CD14-positive monocyte (primary cell): ENCODE data around the gene NDUFA12. TPM values are rescaled to one million over a fixed set of nuclear protein-coding genes. Genes with fewer than 3 reads are reported as not detected.

Source experiments
- DNase-seq, 3 donors: peaks; one replicate each; pipeline ENCODE4 v3.0.0-alpha.2; 2011 to 2022
- H2AFZ ChIP-seq: 2 replicates; pipeline ENCODE4 v1.6.0; 2012; ENCODE audit warnings: mild to moderate bottlenecking, low read depth, low read length, inconsistent platforms; ENCODE audit not compliant: insufficient read depth, poor library complexity, severe bottlenecking
- H3K27ac ChIP-seq, 2 donors: 1 replicate in 1 of 2; 2 replicates in 1 of 2; pipeline ENCODE4 v1.5.1; 2012 to 2013; ENCODE audit warnings: low read length in 2 of 2, control low read depth in 1 of 2, inconsistent platforms in 1 of 2, low read depth in 1 of 2, mild to moderate bottlenecking in 1 of 2
- H3K27me3 ChIP-seq, 2 donors: one replicate each; pipeline versions ENCODE4 v1.6.0 to v1.6.1; 2011 to 2013; ENCODE audit warnings: low read length in 2 of 2; ENCODE audit not compliant: control insufficient read depth in 2 of 2, insufficient read depth in 2 of 2
- H3K36me3 ChIP-seq, 2 donors: replicated peaks in 1 of 2; 1 replicate in 1 of 2; 2 replicates in 1 of 2; pipeline versions ENCODE4 v1.5.1 to v1.6.1; 2012 to 2013; ENCODE audit warnings: low read length in 2 of 2, control low read depth in 1 of 2, inconsistent platforms in 1 of 2, mild to moderate bottlenecking in 1 of 2; ENCODE audit not compliant: insufficient read depth in 2 of 2, control insufficient read depth in 1 of 2
- H3K4me1 ChIP-seq, 2 donors: 1 replicate in 1 of 2; 2 replicates in 1 of 2; pipeline versions ENCODE4 v1.5.1 to v1.6.1; 2012 to 2013; ENCODE audit warnings: low read length in 2 of 2, control low read depth in 1 of 2, inconsistent platforms in 1 of 2, mild to moderate bottlenecking in 1 of 2, moderate library complexity in 1 of 2; ENCODE audit not compliant: insufficient read depth in 2 of 2, control insufficient read depth in 1 of 2
- H3K4me2 ChIP-seq: replicated peaks from 2 replicates; pipeline ENCODE3; 2012; ENCODE audit warnings: low read length, moderate library complexity, mild to moderate bottlenecking; ENCODE audit not compliant: poor library complexity, severe bottlenecking; ENCODE audit errors: extremely low read depth
- H3K4me3 ChIP-seq, 3 experiments: fragments of 200-600 bp in 1 of 3; sonication (generic) in 1 of 3; replicated peaks in 1 of 3; 1 replicate in 2 of 3; 2 replicates in 1 of 3; pipeline ENCODE4 v1.5.1; 2011 to 2013; ENCODE audit warnings: low read length in 3 of 3, mild to moderate bottlenecking in 3 of 3, control low read depth in 2 of 3, low read depth in 2 of 3, inconsistent platforms in 1 of 3, moderate library complexity in 1 of 3
- H3K79me2 ChIP-seq: 2 replicates; pipeline ENCODE4 v1.6.0; 2012; ENCODE audit warnings: mild to moderate bottlenecking, control low read depth, inconsistent platforms, low read length, moderate library complexity; ENCODE audit not compliant: insufficient read depth
- H3K9ac ChIP-seq: 2 replicates; pipeline ENCODE4 v1.6.0; 2017; ENCODE audit warnings: low read length, mild to moderate bottlenecking; ENCODE audit not compliant: insufficient read depth, poor library complexity, severe bottlenecking
- H3K9me3 ChIP-seq, 2 donors: replicated peaks in 1 of 2; 1 replicate in 1 of 2; 2 replicates in 1 of 2; pipeline versions ENCODE4 v1.5.1 to v1.6.1; 2012 to 2013; ENCODE audit warnings: low read length in 2 of 2, control low read depth in 1 of 2; ENCODE audit not compliant: control insufficient read depth in 1 of 2, insufficient read depth in 1 of 2
- H4K20me1 ChIP-seq: 2 replicates; pipeline ENCODE4 v1.6.0; 2012; ENCODE audit warnings: mild to moderate bottlenecking, low read length, control low read depth, moderate library complexity; ENCODE audit not compliant: insufficient read depth
- H3K27ac Mint-ChIP-seq, 7 donors: one replicate each; pipeline ENCODE4 v1.8.0; 2020; ENCODE audit warnings: mild to moderate bottlenecking in 7 of 7, mixed read lengths in 7 of 7, moderate library complexity in 6 of 7, inconsistent platforms in 2 of 7
- H3K27me3 Mint-ChIP-seq, 3 donors: one replicate each; pipeline ENCODE4 v1.8.0; 2021 to 2022; ENCODE audit warnings: low read depth in 3 of 3, mild to moderate bottlenecking in 3 of 3, mixed read lengths in 3 of 3, moderate library complexity in 3 of 3, inconsistent platforms in 1 of 3
- H3K36me3 Mint-ChIP-seq, 2 donors: one replicate each; pipeline ENCODE4 v1.8.0; 2020; ENCODE audit warnings: mixed read lengths in 2 of 2, inconsistent platforms in 1 of 2, mild to moderate bottlenecking in 1 of 2
- H3K4me1 Mint-ChIP-seq: one replicate; pipeline ENCODE4 v1.8.0; 2020; ENCODE audit warnings: mild to moderate bottlenecking, mixed read lengths
- H3K4me3 Mint-ChIP-seq, 2 donors: one replicate each; pipeline ENCODE4 v1.8.0; 2020; ENCODE audit warnings: mild to moderate bottlenecking in 2 of 2, mixed read lengths in 2 of 2, moderate library complexity in 1 of 2
- H3K9me3 Mint-ChIP-seq, 7 donors: one replicate each; pipeline ENCODE4 v1.8.0; 2020 to 2022; ENCODE audit warnings: mixed read lengths in 7 of 7, mild to moderate bottlenecking in 6 of 7, moderate library complexity in 6 of 7, inconsistent platforms in 2 of 7
- WGBS: methylation state at CpG from one replicate; pipeline ENCODE4 v1.1.5; 2013; ENCODE audit warnings: missing lambda C conversion rate; ENCODE audit not compliant: insufficient coverage; 5-methylcytosine and 5-hydroxymethylcytosine counted together
- intact Hi-C, 2 donors: fragments of 100-400 bp; cut with micrococcal nuclease; formaldehyde crosslinking; loops; one replicate each; pipeline versions ENCODE4 v1.15.0 to v1.15.1; 2023
- polyA plus RNA-seq, 3 donors: library from polyadenylated mRNA; depleted of rRNA in 1 of 3; unstranded in 2 of 3; stranded (reverse) in 1 of 3; fragments of 300-500 nt in 2 of 3; fragments of >200 nt in 1 of 3; fragmentation: Illumina TruSeq in 2 of 3; gene quantifications; 1 replicate in 2 of 3; 2 replicates in 1 of 3; pipeline ENCODE4 v1.2.3, GENCODE V29; 2012 to 2021
- TF ChIP-seq, protein P1 (sequence below): fragments of 200-600 bp; IDR thresholded peaks from one replicate; pipeline ENCODE4 v1.8.0; 2022; ENCODE audit warnings: antibody characterized with exemption, mild to moderate bottlenecking

Gene NDUFA12
- polyA plus RNA-seq, 3 donors, result 105 to 302 (median 286) TPM

DNA sequence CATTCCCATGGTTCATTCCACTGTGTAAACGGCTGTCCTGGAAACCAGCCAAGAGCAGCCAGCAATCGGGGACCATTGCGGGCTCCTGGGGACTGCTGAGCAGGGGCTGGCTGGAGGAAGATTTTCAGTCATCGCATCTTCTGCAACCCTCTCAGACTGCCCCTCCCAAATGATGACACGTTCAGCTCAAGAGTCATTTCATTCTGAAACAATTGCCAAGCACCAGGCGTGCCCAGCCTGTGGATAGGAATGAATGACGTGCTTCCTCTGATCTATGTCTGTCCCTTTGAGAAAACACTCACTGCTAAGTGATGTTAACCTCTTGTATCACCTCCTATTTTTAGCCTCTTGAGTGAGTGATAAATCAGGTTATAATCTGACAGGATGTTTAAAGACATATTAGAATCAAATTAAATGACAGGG lies 62.0 kb downstream of the NDUFA12 start:
- intact Hi-C loops, result no loop called here
- no peak overlapping the region for H2AFZ ChIP-seq
- TF ChIP-seq, protein P1, sequence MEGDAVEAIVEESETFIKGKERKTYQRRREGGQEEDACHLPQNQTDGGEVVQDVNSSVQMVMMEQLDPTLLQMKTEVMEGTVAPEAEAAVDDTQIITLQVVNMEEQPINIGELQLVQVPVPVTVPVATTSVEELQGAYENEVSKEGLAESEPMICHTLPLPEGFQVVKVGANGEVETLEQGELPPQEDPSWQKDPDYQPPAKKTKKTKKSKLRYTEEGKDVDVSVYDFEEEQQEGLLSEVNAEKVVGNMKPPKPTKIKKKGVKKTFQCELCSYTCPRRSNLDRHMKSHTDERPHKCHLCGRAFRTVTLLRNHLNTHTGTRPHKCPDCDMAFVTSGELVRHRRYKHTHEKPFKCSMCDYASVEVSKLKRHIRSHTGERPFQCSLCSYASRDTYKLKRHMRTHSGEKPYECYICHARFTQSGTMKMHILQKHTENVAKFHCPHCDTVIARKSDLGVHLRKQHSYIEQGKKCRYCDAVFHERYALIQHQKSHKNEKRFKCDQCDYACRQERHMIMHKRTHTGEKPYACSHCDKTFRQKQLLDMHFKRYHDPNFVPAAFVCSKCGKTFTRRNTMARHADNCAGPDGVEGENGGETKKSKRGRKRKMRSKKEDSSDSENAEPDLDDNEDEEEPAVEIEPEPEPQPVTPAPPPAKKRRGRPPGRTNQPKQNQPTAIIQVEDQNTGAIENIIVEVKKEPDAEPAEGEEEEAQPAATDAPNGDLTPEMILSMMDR, result no peak
- H4K20me1 ChIP-seq, result no peaks in the 10 kb centered on the region
- H3K4me3 ChIP-seq, result no peak overlapping the region
- H3K36me3 ChIP-seq, result no peaks in the 10 kb centered on the region
- H3K27me3 Mint-ChIP-seq, result peaks cover 0 to 2% (median 0%) of the 10 kb centered on the region in 3 donors
- no peaks in the 10 kb centered on the region for H3K36me3 Mint-ChIP-seq
- H3K79me2 ChIP-seq, result no peaks in the 10 kb centered on the region
- H3K9me3 ChIP-seq, result peaks cover 0 to 4% of the 10 kb centered on the region in 2 donors
- no peaks in the 10 kb centered on the region for H3K4me1 ChIP-seq
- H3K4me3 Mint-ChIP-seq, result no peak overlapping the region
- no peak for DNase-seq
- H3K27ac ChIP-seq, result no peak overlapping the region
- H3K27ac Mint-ChIP-seq, result peak overlapping the region in 1 of 7 donors; percentile 51
- H3K9ac ChIP-seq, result no peak overlapping the region
- 82% methylated on average over 2 of the region's 7 CpGs for WGBS
- peaks cover 0 to 18% (median 12%) of the 10 kb centered on the region in 7 donors for H3K9me3 Mint-ChIP-seq
- no peak overlapping the region for H3K4me2 ChIP-seq
- no peaks in the 10 kb centered on the region for H3K27me3 ChIP-seq
- peaks cover 23% of the 10 kb centered on the region for H3K4me1 Mint-ChIP-seq

DNA sequence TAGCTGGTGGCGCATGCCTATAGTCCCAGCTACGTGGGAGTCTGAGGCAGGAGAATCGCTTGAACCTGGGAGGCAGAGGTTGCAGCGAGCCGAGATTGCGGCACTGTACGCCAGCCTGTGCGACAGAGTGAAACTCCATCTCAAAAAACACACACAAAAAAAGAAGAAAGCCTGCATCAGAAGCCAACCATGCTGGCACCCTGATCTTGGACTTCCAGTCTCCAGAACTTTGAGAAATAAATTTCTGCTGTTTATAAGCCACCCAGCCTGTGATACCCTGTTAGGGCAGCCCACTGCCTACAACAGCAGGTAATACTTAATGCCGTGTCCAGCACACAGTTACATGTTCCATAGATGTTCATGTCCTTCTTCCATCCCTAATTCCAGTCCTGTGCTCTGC lies 62.7 kb downstream of the NDUFA12 start:
- H3K9me3 ChIP-seq, result peaks cover 0 to 4% of the 10 kb centered on the region in 2 donors
- peak overlapping the region in 1 of 7 donors; percentile 63 for H3K27ac Mint-ChIP-seq
- no peak overlapping the region for H3K27ac ChIP-seq
- peaks cover 0 to 2% (median 0%) of the 10 kb centered on the region in 3 donors for H3K27me3 Mint-ChIP-seq
- H3K4me1 Mint-ChIP-seq, result peaks cover 23% of the 10 kb centered on the region
- no peaks in the 10 kb centered on the region for H3K4me1 ChIP-seq
- no peak overlapping the region for H2AFZ ChIP-seq
- no peak overlapping the region for H3K9ac ChIP-seq
- no peak overlapping the region for H3K4me3 ChIP-seq
- H3K4me3 Mint-ChIP-seq, result no peak overlapping the region
- H4K20me1 ChIP-seq, result no peaks in the 10 kb centered on the region
- H3K4me2 ChIP-seq, result no peak overlapping the region
- H3K9me3 Mint-ChIP-seq, result peaks cover 0 to 14% (median 12%) of the 10 kb centered on the region in 7 donors
- WGBS, result 96% methylated on average over 9 of the region's 9 CpGs
- H3K36me3 Mint-ChIP-seq, result no peaks in the 10 kb centered on the region
- no peaks in the 10 kb centered on the region for H3K79me2 ChIP-seq
- DNase-seq, result no peak
- no peaks in the 10 kb centered on the region for H3K27me3 ChIP-seq
- TF ChIP-seq, protein P1, result no peak
- intact Hi-C loops, result no loop called here
- H3K36me3 ChIP-seq, result no peaks in the 10 kb centered on the region
